GM23338 (cell line): Measurements from ENCODE around the gene PCA3.
"Not testable (repeated sequence)": the region's sequence is repeated elsewhere in the genome, so short reads cannot be mapped to it uniquely, and the experiment has no call there.

ENCODE experiments used
- CREB1 ChIP-seq: fragments of 250-450 bp; sonication (Bioruptor Pico); IDR thresholded peaks from 2 replicates; pipeline ENCODE4 v1.5.0; 2020; ENCODE audit warnings: low read depth, mild to moderate bottlenecking, moderate library complexity
- EZH2 ChIP-seq: fragments of 200-600 bp; sonication (generic); IDR thresholded peaks from one replicate; pipeline ENCODE4 v1.8.0; 2017; ENCODE audit warnings: antibody characterized with exemption, mild to moderate bottlenecking, low read depth; ENCODE audit not compliant: unreplicated experiment
- EZH2phosphoT487 ChIP-seq: fragments of 200-600 bp; sonication (generic); IDR thresholded peaks from one replicate; pipeline ENCODE4 v1.8.1; 2018; ENCODE audit warnings: antibody characterized with exemption; ENCODE audit not compliant: unreplicated experiment
- POLR2AphosphoS5 ChIP-seq: IDR thresholded peaks from 2 replicates; pipeline ENCODE4 v1.6.1; 2016; ENCODE audit warnings: antibody characterized with exemption, low read depth
- TF ChIP-seq, protein P1 (sequence below), 2 experiments: fragments of 200-600 bp in 1 of 2; sonication (generic) in 1 of 2; conservative IDR thresholded peaks; 2 replicates each; pipeline versions ENCODE4 v1.5.1 to v1.6.1; 2016 to 2017; ENCODE audit warnings: antibody characterized with exemption in 2 of 2, low read depth in 2 of 2, mild to moderate bottlenecking in 2 of 2, moderate library complexity in 1 of 2

- TF ChIP-seq, protein P1, sequence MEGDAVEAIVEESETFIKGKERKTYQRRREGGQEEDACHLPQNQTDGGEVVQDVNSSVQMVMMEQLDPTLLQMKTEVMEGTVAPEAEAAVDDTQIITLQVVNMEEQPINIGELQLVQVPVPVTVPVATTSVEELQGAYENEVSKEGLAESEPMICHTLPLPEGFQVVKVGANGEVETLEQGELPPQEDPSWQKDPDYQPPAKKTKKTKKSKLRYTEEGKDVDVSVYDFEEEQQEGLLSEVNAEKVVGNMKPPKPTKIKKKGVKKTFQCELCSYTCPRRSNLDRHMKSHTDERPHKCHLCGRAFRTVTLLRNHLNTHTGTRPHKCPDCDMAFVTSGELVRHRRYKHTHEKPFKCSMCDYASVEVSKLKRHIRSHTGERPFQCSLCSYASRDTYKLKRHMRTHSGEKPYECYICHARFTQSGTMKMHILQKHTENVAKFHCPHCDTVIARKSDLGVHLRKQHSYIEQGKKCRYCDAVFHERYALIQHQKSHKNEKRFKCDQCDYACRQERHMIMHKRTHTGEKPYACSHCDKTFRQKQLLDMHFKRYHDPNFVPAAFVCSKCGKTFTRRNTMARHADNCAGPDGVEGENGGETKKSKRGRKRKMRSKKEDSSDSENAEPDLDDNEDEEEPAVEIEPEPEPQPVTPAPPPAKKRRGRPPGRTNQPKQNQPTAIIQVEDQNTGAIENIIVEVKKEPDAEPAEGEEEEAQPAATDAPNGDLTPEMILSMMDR (conservative IDR thresholded peaks at IDR 0.05; ENCODE audit: low read depth in 2 of 2), result not testable (repeated sequence)
- TF ChIP-seq EZH2; POLR2AphosphoS5; EZH2phosphoT487; CREB1 (CRISPR knock-in tag): not testable (repeated sequence)
Observed at GRCh38 chr9:76742890-76743289, 21.3 kb upstream of the PCA3 start.
